Measurements from ENCODE around the gene ATP10A. TPM values are rescaled to one million over a fixed set of nuclear protein-coding genes. Genes with fewer than 3 reads are reported as not detected.

ATP10A gene
- total RNA-seq, 2 experiments from 2014 or later: 0.06 TPM; not detected in 1

DNA sequence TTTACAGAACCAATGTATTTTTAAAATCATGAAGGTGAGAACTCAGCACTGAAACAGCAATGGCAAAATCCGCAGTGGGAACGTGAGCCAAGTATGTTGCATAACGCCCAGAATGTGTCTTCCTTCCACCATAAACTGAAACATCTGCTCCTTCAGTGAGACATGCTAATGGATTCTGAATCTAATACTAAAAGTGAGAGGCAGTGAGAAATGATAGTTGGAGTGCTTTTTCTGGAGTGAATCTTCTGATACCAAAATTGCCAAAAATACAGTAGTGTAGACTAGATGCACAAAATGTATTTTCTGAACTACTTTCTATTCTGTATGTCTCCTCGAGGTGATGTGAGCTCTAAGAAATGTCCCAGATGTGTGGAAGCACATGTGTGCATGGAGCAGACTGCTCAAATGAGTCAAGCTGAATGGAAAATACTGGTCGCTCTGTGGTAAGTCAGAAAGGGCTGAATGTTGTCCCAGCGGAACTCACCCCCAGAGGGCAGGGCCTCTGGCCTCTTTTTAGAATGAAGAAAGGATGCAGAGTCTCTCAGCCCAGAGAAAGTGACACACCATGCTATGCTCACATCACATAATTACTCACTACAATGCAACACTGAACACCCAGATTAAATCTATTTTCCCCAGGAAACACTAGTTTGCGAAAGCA is 73.0 kb downstream of the ATP10A start:
- ChIA-PET CTCF (ENCODE audit: unreplicated experiment) (no interaction called here), POLR2A (interaction anchor here (1.7 kb wide), 1 partner anchor 13 kb away, joined by 3 read pairs; no protein-coding TSS in a partner anchor)
- Histone ChIP-seq H3K9me3 (ENCODE audit: low read length) (no peaks in the 10 kb centered on the region), H3K27ac (ENCODE audit: low read depth, low read length, poor library complexity, severe bottlenecking) (no peak overlapping the region), H3K4me1 (ENCODE audit: insufficient read depth, low read length, poor library complexity, severe bottlenecking) (peaks cover 47% of the 10 kb centered on the region), H3K36me3 (ENCODE audit: insufficient read depth, low read length) (no peaks in the 10 kb centered on the region), H3K79me2 (ENCODE audit: insufficient read depth, low read depth, low read length) (no peaks in the 10 kb centered on the region), H3K4me2 (ENCODE audit: low read length) (peak overlapping the region; percentile 24), H3K4me3 (ENCODE audit: low read depth, low read length, poor library complexity, severe bottlenecking) (no peak overlapping the region), H3K9me2 (ENCODE audit: insufficient read depth, low read length) (no peaks in the 10 kb centered on the region), H2AFZ (ENCODE audit: low read length) (peak overlapping the region; percentile 42; the same call in 1 of the 2 replicates), H4K20me1 (ENCODE audit: insufficient read depth, low read length) (no peaks in the 10 kb centered on the region)
- peak; percentile 34 for DNase-seq (ENCODE audit: low spot score)
- BruUV-seq (replicated peaks): no TSS peak
- TF ChIP-seq EZH2phosphoT487 (IDR thresholded peaks at IDR 0.05; ENCODE audit: borderline replicate concordance, low read depth, low read length): no peak
- 0 out of 2 replicates have a peak, but pooled peaks have one; percentile 12 for TF ChIP-seq CTCF (conservative IDR thresholded peaks at IDR 0.05; ENCODE audit: low read length)
- intact Hi-C loops (cut with micrococcal nuclease; ENCODE audit: unreplicated experiment): loop anchor here (5.0 kb wide), 1 partner anchor 48 kb away; no protein-coding TSS in a partner anchor

DNA sequence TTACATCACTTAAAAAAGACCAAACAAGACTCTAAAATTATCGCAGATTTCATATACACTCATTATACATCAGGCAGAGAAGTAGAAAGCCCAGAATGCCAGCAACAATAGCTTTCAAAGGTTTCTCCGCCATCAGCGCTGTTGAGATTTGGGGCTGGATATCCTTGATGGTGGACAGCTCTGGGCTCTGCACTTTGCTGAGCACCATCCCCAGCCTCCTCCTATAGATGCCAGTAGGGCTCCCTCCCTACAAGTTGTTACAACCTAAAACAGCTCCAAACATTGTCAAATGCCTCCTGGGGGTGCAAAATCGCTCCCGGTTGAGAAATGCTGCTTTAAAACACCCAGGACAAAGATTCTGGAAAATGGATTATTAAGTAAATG is 73.5 kb downstream of the ATP10A start:
- DNase-seq (ENCODE audit: low spot score): no peak
- H3K9me3 ChIP-seq (ENCODE audit: low read length): no peaks in the 10 kb centered on the region
- no peak overlapping the region for H3K27ac ChIP-seq (ENCODE audit: low read depth, low read length, poor library complexity, severe bottlenecking)
- intact Hi-C loops (cut with micrococcal nuclease; ENCODE audit: unreplicated experiment): no loop called here
- H3K4me2 ChIP-seq (ENCODE audit: low read length): no peak overlapping the region
- H3K9me2 ChIP-seq (ENCODE audit: insufficient read depth, low read length): no peaks in the 10 kb centered on the region
- CTCF ChIA-PET (ENCODE audit: unreplicated experiment): no interaction called here
- no TSS peak for BruUV-seq (replicated peaks)
- no peak for TF ChIP-seq EZH2phosphoT487 (IDR thresholded peaks at IDR 0.05; ENCODE audit: borderline replicate concordance, low read depth, low read length)
- no peak for TF ChIP-seq CTCF (conservative IDR thresholded peaks at IDR 0.05; ENCODE audit: low read length)
- H3K4me3 ChIP-seq (ENCODE audit: low read depth, low read length, poor library complexity, severe bottlenecking): no peak overlapping the region
- peaks cover 42% of the 10 kb centered on the region for H3K4me1 ChIP-seq (ENCODE audit: insufficient read depth, low read length, poor library complexity, severe bottlenecking)
- H3K36me3 ChIP-seq (ENCODE audit: insufficient read depth, low read length): no peaks in the 10 kb centered on the region
- POLR2A ChIA-PET: interaction anchor here (1.7 kb wide), 1 partner anchor 14 kb away, joined by 3 read pairs; no protein-coding TSS in a partner anchor
- no peaks in the 10 kb centered on the region for H3K79me2 ChIP-seq (ENCODE audit: insufficient read depth, low read depth, low read length)
- H4K20me1 ChIP-seq (ENCODE audit: insufficient read depth, low read length): no peaks in the 10 kb centered on the region
- H2AFZ ChIP-seq (ENCODE audit: low read length): no peak overlapping the region

- DNase-seq (ENCODE audit: low spot score): no peak
- Histone ChIP-seq H3K9me2 (ENCODE audit: insufficient read depth, low read length) (no peaks in the 10 kb centered on the region), H2AFZ (ENCODE audit: low read length) (no peak overlapping the region), H4K20me1 (ENCODE audit: insufficient read depth, low read length) (no peaks in the 10 kb centered on the region), H3K4me3 (ENCODE audit: low read depth, low read length, poor library complexity, severe bottlenecking) (no peak overlapping the region), H3K4me2 (ENCODE audit: low read length) (no peak overlapping the region), H3K27ac (ENCODE audit: low read depth, low read length, poor library complexity, severe bottlenecking) (no peak overlapping the region), H3K79me2 (ENCODE audit: insufficient read depth, low read depth, low read length) (no peaks in the 10 kb centered on the region), H3K9me3 (ENCODE audit: low read length) (no peaks in the 10 kb centered on the region), H3K4me1 (ENCODE audit: insufficient read depth, low read length, poor library complexity, severe bottlenecking) (peaks cover 38% of the 10 kb centered on the region), H3K36me3 (ENCODE audit: insufficient read depth, low read length) (no peaks in the 10 kb centered on the region)
- intact Hi-C loops (cut with micrococcal nuclease; ENCODE audit: unreplicated experiment): no loop called here
- TF ChIP-seq CTCF (conservative IDR thresholded peaks at IDR 0.05; ENCODE audit: low read length): no peak
- TF ChIP-seq EZH2phosphoT487 (IDR thresholded peaks at IDR 0.05; ENCODE audit: borderline replicate concordance, low read depth, low read length): no peak
- ChIA-PET POLR2A (interaction anchor here (0.9 to 1.0 kb wide), 2 partner anchors 59 to 144 kb away, joined by 3 read pairs; no protein-coding TSS in a partner anchor), CTCF (ENCODE audit: unreplicated experiment) (no interaction called here)
- no TSS peak for BruUV-seq (replicated peaks)
These were observed 73.9 kb downstream of the ATP10A start for GRCh38 chr15:25789211-25789610.
